A549 (cell line): ENCODE measurements around the gene SEMA5A. TPM values are rescaled to one million over a fixed set of nuclear protein-coding genes. Genes with fewer than 3 reads are reported as not detected.

Experiments used
- ATAC-seq, 2 experiments: fragments of 200-7000 bp in 1 of 2; fragments of >200 bp in 1 of 2; cut with Nextera tagmentation in 1 of 2; cut with Tn5 transposase in 1 of 2; 3 replicates each; pipeline versions ENCODE4 v1.8.0 to v1.9.1; 2018 to 2020; ENCODE audit warnings: mild to moderate bottlenecking in 1 of 2, moderate library complexity in 1 of 2
- CTCF ChIA-PET: fragments of 300-600 bp; sonication (Branson Sonifier 250); formaldehyde crosslinking; extraction: SDS; loops from one replicate; lab custom pipeline; 2021; ENCODE audit warnings: antibody characterized with exemption, inconsistent platforms; lab: Yijun Ruan, JAX
- POLR2A ChIA-PET: fragments of 350-600 bp; formaldehyde crosslinking; extraction: SDS; loops from one replicate; lab custom pipeline; 2021; ENCODE audit warnings: antibody characterized with exemption, inconsistent platforms; lab: Yijun Ruan, JAX
- DNase-seq, 2 experiments: peaks; one replicate each; pipeline versions ENCODE4 v3.0.0 to v3.0.0-alpha.2; 2011 to 2016; ENCODE audit warnings: low read depth in 1 of 2, low spot score in 1 of 2
- FAIRE-seq: peaks from 2 replicates; lab custom pipeline; 2011; peaks lifted over from hg19 to GRCh38; lab: Jason Lieb, UNC
- H3K27ac ChIP-seq, 2 experiments: fragments of >200 bp; sonication (Bioruptor Twin); formaldehyde crosslinking; 3 replicates each; pipeline ENCODE4 v1.5.1; 2016 to 2017
- H3K4me1 ChIP-seq: fragments of >200 bp; sonication (Bioruptor Twin); formaldehyde crosslinking; 3 replicates; pipeline ENCODE4 v1.6.1; 2016
- H3K4me2 ChIP-seq: fragments of >200 bp; sonication (Bioruptor Twin); formaldehyde crosslinking; 3 replicates; pipeline ENCODE4 v1.6.1; 2016
- H3K4me3 ChIP-seq: fragments of >200 bp; sonication (Bioruptor Twin); formaldehyde crosslinking; 3 replicates; pipeline ENCODE4 v1.5.1; 2016
- H3K9me3 ChIP-seq: fragments of >200 bp; sonication (Bioruptor Twin); formaldehyde crosslinking; 3 replicates; pipeline ENCODE4 v1.6.1; 2016
- BCL3 ChIP-seq: fragments of >200 bp; sonication (Bioruptor Twin); formaldehyde crosslinking; IDR thresholded peaks from 3 replicates; pipeline ENCODE4 v1.6.1; 2016
- CBX2 ChIP-seq: fragments of 200-600 bp; sonication (generic); IDR thresholded peaks from 2 replicates; pipeline ENCODE4 v1.6.1; 2016; ENCODE audit warnings: low read depth, mild to moderate bottlenecking, borderline replicate concordance
- CHD2 ChIP-seq: fragments of 150-350 bp; IDR thresholded peaks from 2 replicates; pipeline ENCODE4 v1.6.1; 2014; ENCODE audit warnings: low read length; ENCODE audit not compliant: partially characterized antibody
- CTCF ChIP-seq: fragments of >200 bp; sonication (Bioruptor Twin); formaldehyde crosslinking; IDR thresholded peaks from 3 replicates; pipeline ENCODE4 v1.5.1; 2016
- E2F6 ChIP-seq: IDR thresholded peaks from 2 replicates; pipeline ENCODE4 v1.6.1; 2012; ENCODE audit warnings: low read depth, borderline replicate concordance
- EHMT2 ChIP-seq: fragments of 200-600 bp; sonication (generic); IDR thresholded peaks from 2 replicates; pipeline ENCODE4 v1.6.1; 2016; ENCODE audit warnings: antibody characterized with exemption, low read depth, mild to moderate bottlenecking, moderate library complexity
- EP300 ChIP-seq, 2 experiments: fragments of >200 bp; sonication (Bioruptor Twin); formaldehyde crosslinking; IDR thresholded peaks; 2 replicates in 1 of 2; 3 replicates in 1 of 2; pipeline ENCODE4 v1.6.1; 2016 to 2017
- ESRRA ChIP-seq: fragments of 150-350 bp; IDR thresholded peaks from 2 replicates; pipeline ENCODE4 v1.6.1; 2014; ENCODE audit warnings: mild to moderate bottlenecking, low read length, borderline replicate concordance
- HES2 ChIP-seq: fragments of >200 bp; sonication (Bioruptor Twin); formaldehyde crosslinking; IDR thresholded peaks from 2 replicates; pipeline ENCODE4 v1.6.1; 2016
- HOXA7 ChIP-seq: fragments of 250-450 bp; sonication (Bioruptor Pico); IDR thresholded peaks from 2 replicates; pipeline ENCODE4 v1.5.0; 2020; ENCODE audit warnings: mild to moderate bottlenecking, moderate library complexity
- HOXB5 ChIP-seq: fragments of 250-450 bp; sonication (Bioruptor Pico); IDR thresholded peaks from 2 replicates; pipeline ENCODE4 v1.5.0; 2020; ENCODE audit warnings: mild to moderate bottlenecking, moderate library complexity
- JUN ChIP-seq, 2 experiments: fragments of >200 bp; sonication (Bioruptor Twin); formaldehyde crosslinking; IDR thresholded peaks; 2 replicates in 1 of 2; 3 replicates in 1 of 2; pipeline ENCODE4 v1.6.1; 2016 to 2017
- JUNB ChIP-seq: fragments of >200 bp; sonication (Bioruptor Twin); formaldehyde crosslinking; IDR thresholded peaks from 2 replicates; pipeline ENCODE4 v1.6.1; 2016
- KDM1A ChIP-seq: fragments of 200-600 bp; sonication (generic); IDR thresholded peaks from 2 replicates; pipeline ENCODE4 v1.6.1; 2016; ENCODE audit warnings: low read depth, mild to moderate bottlenecking
- KDM5A ChIP-seq: fragments of 200-600 bp; sonication (generic); IDR thresholded peaks from 2 replicates; pipeline ENCODE4 v1.6.1; 2016; ENCODE audit warnings: antibody characterized with exemption, mild to moderate bottlenecking
- NFE2L2 ChIP-seq: fragments of 150-350 bp; conservative IDR thresholded peaks from 2 replicates; pipeline ENCODE4 v1.6.1; 2014; ENCODE audit warnings: low read length
- POLR2AphosphoS2 ChIP-seq: conservative IDR thresholded peaks from 2 replicates; pipeline ENCODE4 v1.6.1; 2012; ENCODE audit warnings: low read length, improper control_type of control experiment, inconsistent platforms
- RAD21 ChIP-seq, 2 experiments: fragments of >200 bp in 1 of 2; sonication (Bioruptor Twin) in 1 of 2; formaldehyde crosslinking in 1 of 2; IDR thresholded peaks in 1 of 2; conservative IDR thresholded peaks in 1 of 2; 2 replicates in 1 of 2; 3 replicates in 1 of 2; pipeline ENCODE4 v1.6.1; 2012 to 2018; ENCODE audit warnings: inconsistent platforms in 1 of 2
- RARB ChIP-seq: fragments of 250-450 bp; sonication (Bioruptor Pico); IDR thresholded peaks from 2 replicates; pipeline ENCODE4 v1.8.0; 2021; ENCODE audit warnings: mild to moderate bottlenecking, moderate library complexity
- RCOR1 ChIP-seq: fragments of 150-350 bp; IDR thresholded peaks from 2 replicates; pipeline ENCODE4 v1.6.1; 2014; ENCODE audit warnings: antibody characterized with exemption, low read length, low read depth
- REST ChIP-seq: fragments of 200-600 bp; sonication (generic); IDR thresholded peaks from 2 replicates; pipeline ENCODE4 v1.6.1; 2016; ENCODE audit warnings: antibody characterized with exemption, mild to moderate bottlenecking, moderate library complexity
- RFX5 ChIP-seq: fragments of 450-650 bp; IDR thresholded peaks from 2 replicates; pipeline ENCODE4 v1.7.1; 2014; ENCODE audit warnings: antibody characterized with exemption, mild to moderate bottlenecking, moderate library complexity
- RNF2 ChIP-seq: fragments of 200-600 bp; sonication (generic); IDR thresholded peaks from 2 replicates; pipeline ENCODE4 v1.6.1; 2016; ENCODE audit warnings: low read depth, mild to moderate bottlenecking, antibody characterized with exemption, moderate library complexity, borderline replicate concordance
- USF2 ChIP-seq: fragments of 450-650 bp; IDR thresholded peaks from 2 replicates; pipeline ENCODE4 v1.6.1; 2014; ENCODE audit warnings: antibody characterized with exemption
- ZC3H11A ChIP-seq: fragments of 450-650 bp; IDR thresholded peaks from 2 replicates; pipeline ENCODE4 v1.6.1; 2014; ENCODE audit warnings: antibody characterized with exemption, mild to moderate bottlenecking
- WGBS: methylation state at CpG from one replicate; pipeline ENCODE4 v1.1.6; 2017; ENCODE audit errors: missing lambda C conversion rate; 5-methylcytosine and 5-hydroxymethylcytosine counted together
- polyA plus RNA-seq, 4 experiments: library from polyadenylated mRNA; depleted of rRNA in 3 of 4; stranded (reverse); fragments of >200 nt; fragmentation: RNase III in 1 of 4; extraction: RNeasy Plus Mini Kit Qiagen cat#74134 plus additional on column Dnase treatment in 1 of 4; gene quantifications; 2 replicates in 3 of 4; 3 replicates in 1 of 4; pipeline ENCODE4 v1.2.3, GENCODE V29; 2011 to 2017

Gene SEMA5A
- polyA plus RNA-seq, 2 of the 4 experiments (the other 2 are of a cell fraction), result not detected

GRCh38 chr5:9559965-9560364 is 14.1 kb upstream of the SEMA5A start:
- ChIA-PET POLR2A (no interaction called here), CTCF (no interaction called here)
- H3K4me2 ChIP-seq, result no peak overlapping the region
- H3K27ac ChIP-seq, result no peak overlapping the region
- H3K4me1 ChIP-seq, result no peaks in the 10 kb centered on the region
- H3K9me3 ChIP-seq, result no peaks in the 10 kb centered on the region
- no peak for FAIRE-seq
- H3K4me3 ChIP-seq, result no peak overlapping the region
- TF ChIP-seq E2F6, result no peak
- no peak for TF ChIP-seq RCOR1
- TF ChIP-seq JUNB, result no peak
- TF ChIP-seq RARB (CRISPR knock-in tag), result no peak
- TF ChIP-seq BCL3, result no peak
- TF ChIP-seq RAD21 (conservative IDR thresholded peaks at IDR 0.05 in 1 of 2, IDR thresholded peaks at IDR 0.05 in 1 of 2), result no peak
- no peak for TF ChIP-seq CTCF
- no peak for TF ChIP-seq JUN (IDR thresholded peaks at IDR 0.05)
- no peak for TF ChIP-seq ESRRA
- TF ChIP-seq HOXB5 (CRISPR knock-in tag), result no peak
- TF ChIP-seq, all 56 proteins: peak for 0
- DNase-seq (no peak), ATAC-seq (no peak)
- WGBS, result 8% methylated on average over 3 of the region's 3 CpGs

GRCh38 chr5:9558319-9558965 is 12.6 kb upstream of the SEMA5A start:
- Histone ChIP-seq H3K9me3 (no peaks in the 10 kb centered on the region), H3K4me3 (no peak overlapping the region), H3K27ac (no peak overlapping the region), H3K4me2 (no peak overlapping the region), H3K4me1 (no peaks in the 10 kb centered on the region)
- DNase-seq (no peak), FAIRE-seq (no peak), ATAC-seq (no peak)
- CTCF ChIA-PET, result no interaction called here
- POLR2A ChIA-PET, result no interaction called here
- no peak for TF ChIP-seq EHMT2
- no peak for TF ChIP-seq RNF2
- TF ChIP-seq KDM1A, result no peak
- no peak for TF ChIP-seq POLR2AphosphoS2
- no peak for TF ChIP-seq RARB (CRISPR knock-in tag)
- no peak for TF ChIP-seq NFE2L2
- TF ChIP-seq REST, result no peak
- no peak for TF ChIP-seq EP300 (IDR thresholded peaks at IDR 0.05)
- TF ChIP-seq USF2, result no peak
- TF ChIP-seq HOXA7, result no peak
- TF ChIP-seq RAD21 (conservative IDR thresholded peaks at IDR 0.05 in 1 of 2, IDR thresholded peaks at IDR 0.05 in 1 of 2), result no peak
- no peak for TF ChIP-seq RFX5
- TF ChIP-seq KDM5A, result no peak
- no peak for TF ChIP-seq HES2
- TF ChIP-seq CHD2, result no peak
- TF ChIP-seq CBX2, result no peak
- TF ChIP-seq ZC3H11A, result no peak
- 2% methylated on average over 5 of the region's 5 CpGs for WGBS
